HG03571 (cell line): Measurements from ENCODE around the gene ENTPD2.

Experiments used
- ATAC-seq: cut with Tn5 transposase; IDR thresholded peaks from one replicate; pipeline ENCODE4 v1.9.1; 2021; ENCODE audit not compliant: unreplicated experiment

Gene ENTPD2

GRCh38 chr9:137018761-137019559 is 34.9 kb downstream of the ENTPD2 start:
- ATAC-seq, result no peak

- ATAC-seq, result no peak
These were observed 35.9 kb downstream of the ENTPD2 start for GRCh38 chr9:137017791-137018497.

- ATAC-seq, result no peak
These were observed 36.8 kb downstream of the ENTPD2 start for GRCh38 chr9:137017071-137017470.

- ATAC-seq, result no peak
These were observed 37.4 kb downstream of the ENTPD2 start for GRCh38 chr9:137016436-137016835.

GRCh38 chr9:137015976-137016375 is 37.9 kb downstream of the ENTPD2 start:
- no peak for ATAC-seq

- ATAC-seq, result no peak
These were observed 38.3 kb downstream of the ENTPD2 start for GRCh38 chr9:137015540-137015930.

- ATAC-seq, result no peak
These were observed 38.9 kb downstream of the ENTPD2 start for GRCh38 chr9:137014776-137015539.

GRCh38 chr9:137014166-137014565 is 39.7 kb downstream of the ENTPD2 start:
- no peak for ATAC-seq

GRCh38 chr9:137013571-137013940 is 40.3 kb downstream of the ENTPD2 start:
- ATAC-seq, result no peak

GRCh38 chr9:137012694-137013570 is 40.9 kb downstream of the ENTPD2 start:
- ATAC-seq, result no peak

GRCh38 chr9:137011907-137012675 is 41.8 kb downstream of the ENTPD2 start:
- ATAC-seq, result no peak

- no peak for ATAC-seq
These were observed 42.7 kb downstream of the ENTPD2 start for GRCh38 chr9:137011156-137011555.

- ATAC-seq, result no peak
These were observed 43.7 kb downstream of the ENTPD2 start for GRCh38 chr9:137009938-137010732.

- no peak for ATAC-seq
These were observed 44.6 kb downstream of the ENTPD2 start for GRCh38 chr9:137009217-137009616.

- ATAC-seq, result no peak
These were observed 45.5 kb downstream of the ENTPD2 start for GRCh38 chr9:137008312-137008711.

- no peak for ATAC-seq
These were observed 46.0 kb downstream of the ENTPD2 start for GRCh38 chr9:137007816-137008270.

- ATAC-seq, result no peak
These were observed 46.6 kb downstream of the ENTPD2 start for GRCh38 chr9:137007108-137007815.
